Left ventricle myocardium inferior (tissue), 1 donor: ENCODE measurements around the gene ANAPC2. TPM values are rescaled to one million over a fixed set of nuclear protein-coding genes. Genes with fewer than 3 reads are reported as not detected.

ENCODE experiments used
- DNase-seq: peaks from one replicate; pipeline ENCODE4 v3.0.0-alpha.2; 2020
- H3K27ac ChIP-seq: fragments of 200-600 bp; replicated peaks from 2 replicates; pipeline ENCODE4 v1.8.0; 2021
- H3K27me3 ChIP-seq: fragments of 200-600 bp; 2 replicates; pipeline ENCODE4 v1.8.0; 2021; ENCODE audit warnings: low read depth
- H3K36me3 ChIP-seq: fragments of 200-600 bp; 2 replicates; pipeline ENCODE4 v1.8.0; 2021
- H3K4me1 ChIP-seq: fragments of 200-600 bp; 2 replicates; pipeline ENCODE4 v1.8.0; 2021
- H3K4me3 ChIP-seq: fragments of 200-600 bp; 2 replicates; pipeline ENCODE4 v1.8.0; 2021; ENCODE audit warnings: mild to moderate bottlenecking, moderate library complexity
- H3K9me3 ChIP-seq: fragments of 200-600 bp; replicated peaks from 2 replicates; pipeline ENCODE4 v1.8.0; 2021
- intact Hi-C: fragments of 100-400 bp; cut with micrococcal nuclease; formaldehyde crosslinking; loops from one replicate; pipeline ENCODE4 v1.11.0; 2022
- total RNA-seq: library from RNA; stranded (reverse); fragmentation: NEBNext Ultra II Directional; extraction: Animal tissue kit (Norgen Biotek cat#: 25700); gene quantifications from one replicate; pipeline ENCODE4 v1.2.1, GENCODE V29; 2021
- TF ChIP-seq, protein P1 (sequence below): fragments of 200-600 bp; IDR thresholded peaks from 2 replicates; pipeline ENCODE4 v1.8.0; 2021; ENCODE audit warnings: antibody characterized with exemption, mild to moderate bottlenecking, borderline replicate concordance
- donor health status: DM: no; HTN: yes; CAD: no; lungs with severe emphysema.

The ANAPC2 gene
- total RNA-seq, 1 donor from 2014 or later: 34.7 TPM

DNA sequence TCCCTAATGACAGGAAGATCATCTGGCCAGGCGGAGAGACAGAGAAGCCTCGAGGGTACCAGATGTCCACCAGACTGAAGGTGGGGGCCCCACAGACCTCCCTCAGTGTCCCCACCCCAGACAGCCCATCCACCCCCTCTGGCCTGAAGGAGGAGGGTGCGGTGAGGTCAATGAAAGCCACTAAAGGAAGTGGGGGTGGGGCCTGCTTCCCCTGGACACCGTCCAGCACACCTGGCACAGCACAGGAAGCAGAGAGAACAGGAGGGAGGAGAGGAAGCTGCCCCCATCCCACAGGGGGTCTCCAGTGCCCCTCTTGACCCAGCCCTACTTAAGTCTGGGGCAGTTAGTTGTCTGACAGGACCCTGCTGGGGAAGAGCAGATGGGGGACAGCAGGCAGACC, 29.7 kb downstream of the ANAPC2 start:
- no peaks in the 10 kb centered on the region for H3K9me3 ChIP-seq
- TF ChIP-seq, protein P1, sequence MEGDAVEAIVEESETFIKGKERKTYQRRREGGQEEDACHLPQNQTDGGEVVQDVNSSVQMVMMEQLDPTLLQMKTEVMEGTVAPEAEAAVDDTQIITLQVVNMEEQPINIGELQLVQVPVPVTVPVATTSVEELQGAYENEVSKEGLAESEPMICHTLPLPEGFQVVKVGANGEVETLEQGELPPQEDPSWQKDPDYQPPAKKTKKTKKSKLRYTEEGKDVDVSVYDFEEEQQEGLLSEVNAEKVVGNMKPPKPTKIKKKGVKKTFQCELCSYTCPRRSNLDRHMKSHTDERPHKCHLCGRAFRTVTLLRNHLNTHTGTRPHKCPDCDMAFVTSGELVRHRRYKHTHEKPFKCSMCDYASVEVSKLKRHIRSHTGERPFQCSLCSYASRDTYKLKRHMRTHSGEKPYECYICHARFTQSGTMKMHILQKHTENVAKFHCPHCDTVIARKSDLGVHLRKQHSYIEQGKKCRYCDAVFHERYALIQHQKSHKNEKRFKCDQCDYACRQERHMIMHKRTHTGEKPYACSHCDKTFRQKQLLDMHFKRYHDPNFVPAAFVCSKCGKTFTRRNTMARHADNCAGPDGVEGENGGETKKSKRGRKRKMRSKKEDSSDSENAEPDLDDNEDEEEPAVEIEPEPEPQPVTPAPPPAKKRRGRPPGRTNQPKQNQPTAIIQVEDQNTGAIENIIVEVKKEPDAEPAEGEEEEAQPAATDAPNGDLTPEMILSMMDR: no peak
- peaks cover 100% of the 10 kb centered on the region for H3K27me3 ChIP-seq
- no peak for DNase-seq
- no peak overlapping the region for H3K27ac ChIP-seq
- intact Hi-C loops: no loop called here
- H3K4me3 ChIP-seq: no peak overlapping the region
- H3K4me1 ChIP-seq: peaks cover 27% of the 10 kb centered on the region
- no peaks in the 10 kb centered on the region for H3K36me3 ChIP-seq

DNA sequence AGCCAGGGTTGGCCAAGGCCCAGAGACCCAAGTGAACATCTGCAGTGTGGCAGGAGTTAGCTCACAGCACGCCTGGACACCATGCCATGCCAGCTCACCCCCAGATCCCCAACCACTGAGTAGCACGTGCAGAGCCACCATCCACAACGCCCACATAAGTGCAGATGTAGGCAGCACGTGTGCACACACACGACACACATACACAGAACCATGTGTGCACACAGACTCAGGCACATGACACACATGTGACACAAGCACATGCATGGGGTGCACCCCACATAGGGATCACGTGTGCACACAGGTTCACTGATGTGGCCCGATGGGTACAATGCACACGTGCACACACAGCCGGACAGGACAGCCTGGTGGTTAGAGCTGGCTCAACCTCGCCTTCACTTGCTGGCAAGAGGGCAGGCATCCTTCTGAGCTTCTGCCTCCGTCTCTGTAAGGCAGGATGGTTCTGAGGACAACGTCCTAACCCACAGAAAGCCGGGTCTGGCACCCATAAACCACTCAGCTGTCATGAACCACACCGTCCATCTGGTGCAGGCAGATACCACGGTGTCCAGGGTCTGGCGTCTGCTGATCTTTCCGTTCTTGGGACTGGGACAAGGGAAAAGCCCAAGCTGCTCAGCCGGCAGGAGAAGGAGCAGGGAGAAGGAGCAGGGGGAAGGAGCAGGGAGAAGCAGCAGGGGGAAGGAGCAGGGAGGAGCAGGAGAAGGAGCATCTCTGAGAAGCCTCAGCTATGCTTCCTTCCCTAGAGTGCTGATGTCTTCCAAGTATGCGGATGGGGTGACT, 30.5 kb downstream of the ANAPC2 start:
- Histone ChIP-seq H3K27me3 (peaks cover 100% of the 10 kb centered on the region), H3K36me3 (no peaks in the 10 kb centered on the region), H3K27ac (no peak overlapping the region), H3K4me1 (peaks cover 19% of the 10 kb centered on the region), H3K4me3 (no peak overlapping the region), H3K9me3 (no peaks in the 10 kb centered on the region)
- TF ChIP-seq, protein P1: no peak
- intact Hi-C loops: no loop called here
- DNase-seq: no peak

DNA sequence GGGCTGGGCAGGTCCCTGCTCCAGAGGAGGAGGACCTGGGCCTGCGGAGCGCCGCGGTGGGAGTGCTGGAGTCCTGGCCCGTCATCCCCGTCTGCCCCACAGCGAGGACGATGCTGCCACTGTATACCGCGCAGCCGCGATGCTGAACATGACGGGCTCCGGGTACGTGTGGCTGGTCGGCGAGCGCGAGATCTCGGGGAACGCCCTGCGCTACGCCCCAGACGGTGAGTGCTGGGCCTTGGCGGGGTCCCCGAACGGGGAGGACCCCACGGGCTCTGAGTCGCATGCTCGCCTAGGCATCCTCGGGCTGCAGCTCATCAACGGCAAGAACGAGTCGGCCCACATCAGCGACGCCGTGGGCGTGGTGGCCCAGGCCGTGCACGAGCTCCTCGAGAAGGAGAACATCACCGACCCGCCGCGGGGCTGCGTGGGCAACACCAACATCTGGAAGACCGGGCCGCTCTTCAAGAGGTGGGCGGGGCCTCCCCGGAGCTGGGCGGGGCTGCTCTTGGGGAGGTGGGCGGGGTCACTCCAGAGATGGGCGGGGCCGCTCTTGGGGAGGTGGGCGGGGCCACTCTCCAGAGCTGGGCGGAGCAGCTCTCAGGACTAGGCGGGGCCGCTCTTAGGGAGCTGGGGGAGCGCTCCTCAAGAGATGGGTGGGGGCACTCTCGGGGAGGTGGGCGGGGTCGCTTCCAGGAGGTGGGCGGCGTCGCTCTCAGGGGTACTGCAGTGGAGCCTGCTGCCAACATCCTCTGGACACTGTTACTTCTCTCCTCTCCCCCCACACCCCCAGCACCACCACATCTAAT, 31.6 kb downstream of the ANAPC2 start:
- Histone ChIP-seq H3K27ac (no peak overlapping the region), H3K36me3 (no peaks in the 10 kb centered on the region), H3K4me1 (peaks cover 9% of the 10 kb centered on the region), H3K9me3 (no peaks in the 10 kb centered on the region), H3K4me3 (peak overlapping the region; percentile 42), H3K27me3 (peaks cover 94% of the 10 kb centered on the region)
- TF ChIP-seq, protein P1: no peak
- intact Hi-C loops: no loop called here
- DNase-seq: peak; percentile 30

- Histone ChIP-seq H3K4me1 (peaks cover 8% of the 10 kb centered on the region), H3K27ac (no peak overlapping the region), H3K36me3 (no peaks in the 10 kb centered on the region), H3K4me3 (no peak overlapping the region), H3K9me3 (no peaks in the 10 kb centered on the region), H3K27me3 (peaks cover 78% of the 10 kb centered on the region)
- intact Hi-C loops: no loop called here
- DNase-seq: no peak
- TF ChIP-seq, protein P1: no peak
These were observed 35.4 kb downstream of the ANAPC2 start for GRCh38 chr9:137152844-137153405.

GRCh38 chr9:137150617-137151457, 37.5 kb downstream of the ANAPC2 start:
- Histone ChIP-seq H3K4me3 (no peak overlapping the region), H3K27me3 (peaks cover 78% of the 10 kb centered on the region), H3K4me1 (no peaks in the 10 kb centered on the region), H3K9me3 (no peaks in the 10 kb centered on the region), H3K36me3 (no peaks in the 10 kb centered on the region), H3K27ac (no peak overlapping the region)
- intact Hi-C loops: no loop called here
- TF ChIP-seq, protein P1: no peak
- no peak for DNase-seq
